Erythroblast (primary cell): ENCODE measurements around the gene KRTAP10-5.

Experiments
- DNase-seq, 2 experiments: peaks; one replicate each; lab custom pipeline; 2025; lab: John Stamatoyannopoulos, UW
- GATA1 ChIP-seq: IDR thresholded peaks from 2 replicates; pipeline ENCODE4 v1.6.1; 2011; ENCODE audit warnings: low read depth, mild to moderate bottlenecking, control low read depth, low read length, moderate library complexity
- POLR2A ChIP-seq: IDR thresholded peaks from 2 replicates; pipeline ENCODE4 v1.6.1; 2011; ENCODE audit warnings: mild to moderate bottlenecking, low read length

The KRTAP10-5 gene

GRCh38 chr21:44590311-44590721, 9.9 kb upstream of the KRTAP10-5 start:
- TF ChIP-seq GATA1 (no peak), POLR2A (no peak)
- DNase-seq, result no peak

- no peak for DNase-seq
- TF ChIP-seq GATA1, result no peak
- TF ChIP-seq POLR2A, result no peak
These were observed 9.3 kb upstream of the KRTAP10-5 start for GRCh38 chr21:44589586-44590305.

GRCh38 chr21:44589094-44589493, 8.7 kb upstream of the KRTAP10-5 start:
- no peak for TF ChIP-seq POLR2A
- no peak for TF ChIP-seq GATA1
- no peak for DNase-seq

- DNase-seq, result no peak
- no peak for TF ChIP-seq GATA1
- no peak for TF ChIP-seq POLR2A
These were observed 5.5 kb upstream of the KRTAP10-5 start for GRCh38 chr21:44585892-44586291.

DNA sequence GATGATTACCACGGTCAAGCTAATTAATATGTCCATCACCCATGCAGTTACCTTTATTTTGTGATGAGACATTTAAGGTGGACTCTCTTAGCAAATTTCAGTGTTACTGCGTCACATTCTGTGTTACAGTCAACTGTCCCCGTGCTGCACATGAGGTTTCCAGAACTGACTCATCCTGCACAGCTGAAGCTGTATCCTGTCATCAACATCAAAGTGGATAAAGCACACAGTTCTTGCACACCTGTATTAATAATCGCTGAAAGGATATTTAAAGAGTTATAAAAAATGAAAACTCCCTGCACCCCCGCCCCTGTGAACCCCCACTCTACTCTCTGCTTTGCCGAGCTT, 3.4 kb upstream of the KRTAP10-5 start:
- no peak for TF ChIP-seq POLR2A
- no peak for TF ChIP-seq GATA1
- DNase-seq, result no peak

- TF ChIP-seq POLR2A (no peak), GATA1 (no peak)
- DNase-seq, result no peak
These were observed 2.8 kb upstream of the KRTAP10-5 start for GRCh38 chr21:44583089-44583799.

DNA sequence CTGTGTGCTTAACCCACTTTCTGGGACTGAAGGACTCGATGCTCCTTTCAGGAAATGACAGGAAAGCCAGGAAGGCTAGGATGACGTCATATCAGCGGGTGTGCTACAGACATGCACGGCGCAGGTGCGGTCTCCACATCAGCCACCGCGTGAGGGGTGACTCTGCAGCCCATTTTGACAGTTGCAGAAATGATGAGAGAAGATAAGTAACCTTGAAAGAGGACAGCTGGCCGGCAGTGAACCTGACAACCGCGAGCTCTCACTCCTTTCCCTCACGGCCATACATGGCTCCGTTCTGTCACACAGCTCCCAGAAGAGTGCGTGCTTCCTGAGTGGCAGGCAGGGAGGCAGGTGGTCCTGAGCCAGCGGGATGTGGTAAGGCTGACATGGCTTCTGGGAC, 1.7 kb upstream of the KRTAP10-5 start:
- no peak for DNase-seq
- TF ChIP-seq POLR2A (no peak), GATA1 (no peak)

DNA sequence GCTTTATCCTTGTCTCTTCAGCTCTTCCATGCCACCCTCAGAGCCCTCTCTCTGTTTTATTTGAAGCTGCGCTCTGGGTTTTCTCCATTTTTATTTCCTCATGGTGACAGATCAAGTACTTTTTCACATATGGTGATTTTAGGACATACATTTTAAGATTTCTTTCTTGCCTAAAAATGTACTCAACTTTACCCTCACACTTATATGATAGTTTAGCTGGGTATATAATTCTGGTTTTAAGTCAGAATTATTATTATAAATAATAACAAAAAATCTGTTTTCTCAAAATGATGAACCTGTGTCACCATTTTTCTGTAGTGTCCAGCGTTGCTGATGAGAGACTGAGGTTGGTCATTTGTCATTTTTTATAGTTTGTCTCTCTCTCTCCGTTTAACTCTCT, 754 bp upstream of the KRTAP10-5 start:
- no peak for TF ChIP-seq POLR2A
- no peak for TF ChIP-seq GATA1
- no peak for DNase-seq

- no peak for DNase-seq
- no peak for TF ChIP-seq GATA1
- no peak for TF ChIP-seq POLR2A
These were observed 615 bp downstream of the KRTAP10-5 start for GRCh38 chr21:44579833-44580144.

GRCh38 chr21:44579056-44579832, 1.2 kb downstream of the KRTAP10-5 start:
- DNase-seq, result no peak
- TF ChIP-seq GATA1 (no peak), POLR2A (no peak)

GRCh38 chr21:44578371-44579055, 1.9 kb downstream of the KRTAP10-5 start:
- no peak for DNase-seq
- TF ChIP-seq GATA1 (no peak), POLR2A (no peak)

DNA sequence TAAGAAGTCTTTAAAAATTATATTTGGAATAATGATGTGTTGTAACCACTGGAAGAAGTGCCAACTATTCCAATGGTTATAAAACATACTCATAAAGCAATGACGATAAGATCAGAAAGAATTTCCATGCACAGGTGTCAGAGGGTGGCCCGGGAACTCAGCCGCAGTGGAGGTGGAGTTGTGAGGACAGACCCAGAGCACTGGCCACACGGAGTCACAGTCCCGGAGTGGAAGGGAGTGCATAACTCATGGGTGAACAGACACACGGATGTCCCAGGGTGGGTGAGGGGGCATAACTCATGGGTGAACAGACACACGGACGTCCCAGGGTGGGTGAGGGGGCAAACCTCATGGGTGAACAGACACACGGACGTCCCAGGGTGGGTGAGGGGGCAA, 4.4 kb downstream of the KRTAP10-5 start:
- DNase-seq, result no peak
- TF ChIP-seq GATA1 (no peak), POLR2A (no peak)

- no peak for DNase-seq
- no peak for TF ChIP-seq GATA1
- no peak for TF ChIP-seq POLR2A
These were observed 4.9 kb downstream of the KRTAP10-5 start for GRCh38 chr21:44575307-44576024.
